ENCODE results near the gene WFIKKN1.

Gene WFIKKN1

DNA sequence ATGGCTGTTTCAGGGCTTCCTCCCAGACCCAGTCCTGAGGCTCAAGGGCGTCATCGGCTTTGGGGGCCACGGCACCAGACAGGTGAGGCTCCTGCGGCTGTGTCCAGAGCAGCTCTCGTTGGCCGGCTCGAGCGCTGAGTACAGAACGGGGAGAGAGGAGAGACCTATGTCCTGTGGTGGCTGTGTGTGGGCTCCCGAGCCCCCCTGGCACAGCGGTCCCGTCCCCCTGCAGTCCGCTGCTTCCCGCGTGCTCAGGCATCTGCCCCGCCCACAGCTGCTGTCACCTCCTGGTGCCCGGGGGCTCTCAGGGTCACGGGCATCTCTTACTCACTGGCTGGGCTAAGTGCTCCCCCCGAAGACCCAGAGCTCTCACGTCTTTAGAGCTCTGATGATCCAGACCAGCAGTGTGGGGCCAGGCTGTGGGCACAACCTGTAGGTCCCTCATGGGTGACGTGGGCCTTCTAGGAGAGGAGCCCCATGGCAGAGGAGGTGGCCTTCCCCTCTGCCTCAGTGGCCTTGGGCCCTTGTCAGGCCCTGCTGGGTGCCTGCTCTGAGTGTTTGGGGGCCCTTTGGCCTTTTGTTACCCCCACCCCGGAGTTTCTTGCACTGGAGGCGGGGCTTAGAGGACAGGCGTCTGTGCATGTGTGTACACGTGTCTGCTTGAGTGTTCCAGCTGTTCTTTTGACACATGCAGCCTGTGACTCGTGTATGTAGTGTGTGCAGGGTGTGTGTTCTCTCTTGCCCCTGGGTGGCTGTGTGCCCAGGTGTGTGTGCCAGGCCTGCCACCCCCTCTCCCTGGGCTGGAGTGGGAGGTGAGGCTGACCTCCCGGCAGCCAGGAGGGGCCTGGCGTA lies 21.9 kb downstream of the WFIKKN1 start:
- peaks cover 6% of the 10 kb centered on the region for H3K36me3 Mint-ChIP-seq (ENCODE audit: insufficient read depth)
- no peak overlapping the region for H3K27ac Mint-ChIP-seq
- H3K27me3 Mint-ChIP-seq: no peaks in the 10 kb centered on the region
- no peak for ATAC-seq (replicated peaks)
- H3K4me1 Mint-ChIP-seq (ENCODE audit: low read depth in 2 of 2): no peaks in the 10 kb centered on the region
- H3K9me3 Mint-ChIP-seq: no peaks in the 10 kb centered on the region
- no peak for DNase-seq
- no peak overlapping the region for H3K4me3 Mint-ChIP-seq

- Mint-ChIP-seq H3K27me3 (no peaks in the 10 kb centered on the region), H3K4me1 (ENCODE audit: low read depth in 2 of 2) (no peaks in the 10 kb centered on the region), H3K9me3 (no peaks in the 10 kb centered on the region), H3K36me3 (ENCODE audit: insufficient read depth) (peaks cover 6% of the 10 kb centered on the region), H3K27ac (no peak overlapping the region), H3K4me3 (no peak overlapping the region)
- DNase-seq (no peak), ATAC-seq (replicated peaks) (no peak)
Measured at GRCh38 chr16:654034-654433, 23.2 kb downstream of the WFIKKN1 start.

GRCh38 chr16:657487-657886 lies 26.7 kb downstream of the WFIKKN1 start:
- no peaks in the 10 kb centered on the region for H3K27me3 Mint-ChIP-seq
- peaks cover 0 to 3% of the 10 kb centered on the region in 2 donors for H3K4me1 Mint-ChIP-seq (ENCODE audit: low read depth in 2 of 2)
- no peak overlapping the region for H3K4me3 Mint-ChIP-seq
- ATAC-seq (replicated peaks): no peak
- no peaks in the 10 kb centered on the region for H3K9me3 Mint-ChIP-seq
- DNase-seq: no peak
- no peaks in the 10 kb centered on the region for H3K36me3 Mint-ChIP-seq (ENCODE audit: insufficient read depth)
- H3K27ac Mint-ChIP-seq: no peak overlapping the region

GRCh38 chr16:658679-659571 lies 28.1 kb downstream of the WFIKKN1 start:
- H3K4me3 Mint-ChIP-seq: no peak overlapping the region
- H3K27me3 Mint-ChIP-seq: no peaks in the 10 kb centered on the region
- H3K27ac Mint-ChIP-seq: no peak overlapping the region
- DNase-seq: no peak
- no peaks in the 10 kb centered on the region for H3K9me3 Mint-ChIP-seq
- H3K36me3 Mint-ChIP-seq (ENCODE audit: insufficient read depth): no peaks in the 10 kb centered on the region
- ATAC-seq (replicated peaks): no peak
- peaks cover 0 to 3% of the 10 kb centered on the region in 2 donors for H3K4me1 Mint-ChIP-seq (ENCODE audit: low read depth in 2 of 2)

- no peak for DNase-seq
- no peak for ATAC-seq (replicated peaks)
- Mint-ChIP-seq H3K9me3 (no peaks in the 10 kb centered on the region), H3K27ac (no peak overlapping the region), H3K4me3 (no peak overlapping the region), H3K36me3 (ENCODE audit: insufficient read depth) (no peaks in the 10 kb centered on the region), H3K27me3 (no peaks in the 10 kb centered on the region), H3K4me1 (ENCODE audit: low read depth in 2 of 2) (peaks cover 0 to 3% of the 10 kb centered on the region in 2 donors)
Measured at GRCh38 chr16:659618-660017, 28.8 kb downstream of the WFIKKN1 start.

- Mint-ChIP-seq H3K9me3 (no peaks in the 10 kb centered on the region), H3K4me1 (ENCODE audit: low read depth in 2 of 2) (peaks cover 0 to 3% of the 10 kb centered on the region in 2 donors), H3K27me3 (no peaks in the 10 kb centered on the region), H3K27ac (no peak overlapping the region), H3K4me3 (no peak overlapping the region), H3K36me3 (ENCODE audit: insufficient read depth) (no peaks in the 10 kb centered on the region)
- DNase-seq (no peak), ATAC-seq (replicated peaks) (no peak)
Measured at GRCh38 chr16:660132-660458, 29.3 kb downstream of the WFIKKN1 start.

- H3K27ac Mint-ChIP-seq: no peak overlapping the region
- H3K27me3 Mint-ChIP-seq: no peaks in the 10 kb centered on the region
- peaks cover 0 to 3% of the 10 kb centered on the region in 2 donors for H3K4me1 Mint-ChIP-seq (ENCODE audit: low read depth in 2 of 2)
- H3K4me3 Mint-ChIP-seq: no peak overlapping the region
- no peaks in the 10 kb centered on the region for H3K9me3 Mint-ChIP-seq
- peak in 1 of 3 experiments; percentile 43 for DNase-seq
- ATAC-seq (replicated peaks): peak; percentile 75
- no peaks in the 10 kb centered on the region for H3K36me3 Mint-ChIP-seq (ENCODE audit: insufficient read depth)
Measured at GRCh38 chr16:660459-661183, 29.8 kb downstream of the WFIKKN1 start.

- Mint-ChIP-seq H3K27me3 (no peaks in the 10 kb centered on the region), H3K9me3 (no peaks in the 10 kb centered on the region), H3K27ac (no peak overlapping the region), H3K36me3 (ENCODE audit: insufficient read depth) (no peaks in the 10 kb centered on the region), H3K4me1 (ENCODE audit: low read depth in 2 of 2) (peaks cover 0 to 3% of the 10 kb centered on the region in 2 donors), H3K4me3 (peak overlapping the region in 1 of 2 donors; percentile 8)
- DNase-seq (no peak), ATAC-seq (replicated peaks) (no peak)
Measured at GRCh38 chr16:661184-661821, 30.5 kb downstream of the WFIKKN1 start.

- Mint-ChIP-seq H3K4me3 (no peak overlapping the region), H3K36me3 (ENCODE audit: insufficient read depth) (no peaks in the 10 kb centered on the region), H3K27me3 (no peaks in the 10 kb centered on the region), H3K4me1 (ENCODE audit: low read depth in 2 of 2) (peaks cover 0 to 3% of the 10 kb centered on the region in 2 donors), H3K27ac (no peak overlapping the region), H3K9me3 (no peaks in the 10 kb centered on the region)
- no peak for DNase-seq
- no peak for ATAC-seq (replicated peaks)
Measured at GRCh38 chr16:662095-662494, 31.3 kb downstream of the WFIKKN1 start.

- no peak for DNase-seq
- no peak overlapping the region for H3K27ac Mint-ChIP-seq
- peaks cover 0 to 3% of the 10 kb centered on the region in 2 donors for H3K4me1 Mint-ChIP-seq (ENCODE audit: low read depth in 2 of 2)
- ATAC-seq (replicated peaks): no peak
- H3K27me3 Mint-ChIP-seq: no peaks in the 10 kb centered on the region
- H3K4me3 Mint-ChIP-seq: no peak overlapping the region
- no peaks in the 10 kb centered on the region for H3K9me3 Mint-ChIP-seq
- no peaks in the 10 kb centered on the region for H3K36me3 Mint-ChIP-seq (ENCODE audit: insufficient read depth)
Measured at GRCh38 chr16:662597-662996, 31.8 kb downstream of the WFIKKN1 start.

DNA sequence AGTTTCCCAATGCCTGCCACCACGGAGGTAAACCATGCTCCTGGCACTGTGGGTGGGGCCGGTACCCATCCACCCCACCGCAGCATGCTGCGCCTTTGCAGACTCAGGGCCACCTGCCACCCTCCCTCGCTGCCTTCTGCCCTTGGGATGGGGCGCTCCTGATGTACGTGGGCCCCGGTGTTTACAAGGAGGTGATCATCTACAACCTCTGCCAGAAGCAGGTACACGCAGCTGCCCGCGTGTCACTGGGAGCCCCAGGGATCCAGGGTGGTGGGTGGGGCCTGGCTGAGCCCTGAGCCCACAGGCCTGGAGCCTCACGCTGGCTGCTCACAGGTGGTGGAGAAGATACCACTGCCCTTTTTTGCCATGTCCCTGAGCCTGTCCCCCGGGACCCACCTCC lies 35.8 kb downstream of the WFIKKN1 start:
- H3K27ac Mint-ChIP-seq: peak overlapping the region in 1 of 2 donors; percentile 82
- peaks cover 18% of the 10 kb centered on the region for H3K36me3 Mint-ChIP-seq (ENCODE audit: insufficient read depth)
- no peak overlapping the region for H3K4me3 Mint-ChIP-seq
- no peaks in the 10 kb centered on the region for H3K27me3 Mint-ChIP-seq
- ATAC-seq (replicated peaks) (no peak), DNase-seq (no peak)
- peaks cover 3 to 10% of the 10 kb centered on the region in 2 donors for H3K4me1 Mint-ChIP-seq (ENCODE audit: low read depth in 2 of 2)
- no peaks in the 10 kb centered on the region for H3K9me3 Mint-ChIP-seq

DNA sequence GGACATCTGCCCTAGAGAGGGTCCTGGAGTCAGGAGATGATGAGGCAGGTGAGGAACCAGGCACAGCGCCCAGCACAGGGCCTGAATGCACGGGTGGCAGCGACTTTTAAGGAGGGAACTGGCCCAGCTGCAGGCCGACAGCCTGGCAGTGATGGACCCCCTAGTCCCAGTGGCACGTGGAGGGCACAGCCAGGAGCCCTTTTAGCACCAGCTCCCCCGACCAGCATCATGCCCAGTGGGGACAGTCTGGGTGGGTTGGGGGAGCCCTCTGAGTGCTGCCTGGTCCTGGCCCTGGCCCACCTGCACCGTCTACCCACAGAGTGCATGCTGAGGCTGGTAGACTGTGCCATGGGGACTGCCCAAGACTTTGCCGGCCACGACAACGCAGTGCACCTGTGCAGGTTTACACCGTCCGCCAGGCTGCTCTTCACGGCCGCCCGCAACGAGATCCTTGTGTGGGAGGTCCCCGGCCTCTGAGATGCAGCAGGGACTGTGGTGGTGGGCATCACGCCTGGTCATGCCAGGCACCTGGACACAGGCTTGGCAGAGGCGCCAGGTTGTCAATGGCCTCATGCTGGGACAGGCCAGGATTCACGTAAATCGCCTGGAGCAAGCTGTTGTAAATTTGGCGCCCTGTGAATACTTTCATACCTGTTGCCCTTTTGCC lies 36.5 kb downstream of the WFIKKN1 start:
- no peaks in the 10 kb centered on the region for H3K9me3 Mint-ChIP-seq
- ATAC-seq (replicated peaks) (no peak), DNase-seq (no peak)
- H3K27me3 Mint-ChIP-seq: no peaks in the 10 kb centered on the region
- peak overlapping the region; percentile 82 to 85 for H3K27ac Mint-ChIP-seq
- peaks cover 3 to 10% of the 10 kb centered on the region in 2 donors for H3K4me1 Mint-ChIP-seq (ENCODE audit: low read depth in 2 of 2)
- H3K4me3 Mint-ChIP-seq: peak overlapping the region; percentile 78 to 80
- peaks cover 18% of the 10 kb centered on the region for H3K36me3 Mint-ChIP-seq (ENCODE audit: insufficient read depth)

Data from effector memory CD8-positive, alpha-beta T cell (primary cell).